Hematopoietic multipotent progenitor cell (in vitro differentiated cells): Measurements from ENCODE around the gene CXCL12. TPM values are rescaled to one million over a fixed set of nuclear protein-coding genes. Genes with fewer than 3 reads are reported as not detected.

Source experiments
- DNase-seq, 3 donors: peaks; one replicate each; pipeline ENCODE4 v3.0.0-alpha.2; 2011 to 2015; ENCODE audit warnings: low read depth in 2 of 3, low spot score in 2 of 3
- total RNA-seq: library from RNA; depleted of rRNA; stranded (reverse); fragments of >200 nt; gene quantifications from one replicate; pipeline ENCODE4 v1.2.3, GENCODE V29; 2012

The CXCL12 gene
- total RNA-seq, 1 donor = under 0.01 TPM

DNA sequence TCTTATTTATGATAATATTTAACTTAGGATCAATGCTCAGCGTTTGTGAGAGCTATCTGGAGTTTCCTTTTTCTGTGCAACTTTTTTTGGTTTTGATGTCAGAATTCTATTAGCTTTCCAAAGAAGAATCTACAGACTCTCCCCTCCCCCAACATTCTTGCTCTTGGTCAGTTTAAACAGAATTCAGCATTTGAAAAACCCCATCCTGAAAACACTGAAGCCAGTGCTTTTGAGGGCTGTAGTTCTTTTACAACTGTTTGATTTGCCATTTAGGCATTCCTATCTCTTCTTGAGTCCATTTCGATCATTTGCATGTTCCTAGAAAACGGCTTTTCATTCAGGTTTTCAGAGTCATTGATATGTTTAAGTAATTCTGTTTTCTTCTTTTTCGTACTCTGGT, 15.6 kb upstream of the CXCL12 start:
- no peak for DNase-seq

DNA sequence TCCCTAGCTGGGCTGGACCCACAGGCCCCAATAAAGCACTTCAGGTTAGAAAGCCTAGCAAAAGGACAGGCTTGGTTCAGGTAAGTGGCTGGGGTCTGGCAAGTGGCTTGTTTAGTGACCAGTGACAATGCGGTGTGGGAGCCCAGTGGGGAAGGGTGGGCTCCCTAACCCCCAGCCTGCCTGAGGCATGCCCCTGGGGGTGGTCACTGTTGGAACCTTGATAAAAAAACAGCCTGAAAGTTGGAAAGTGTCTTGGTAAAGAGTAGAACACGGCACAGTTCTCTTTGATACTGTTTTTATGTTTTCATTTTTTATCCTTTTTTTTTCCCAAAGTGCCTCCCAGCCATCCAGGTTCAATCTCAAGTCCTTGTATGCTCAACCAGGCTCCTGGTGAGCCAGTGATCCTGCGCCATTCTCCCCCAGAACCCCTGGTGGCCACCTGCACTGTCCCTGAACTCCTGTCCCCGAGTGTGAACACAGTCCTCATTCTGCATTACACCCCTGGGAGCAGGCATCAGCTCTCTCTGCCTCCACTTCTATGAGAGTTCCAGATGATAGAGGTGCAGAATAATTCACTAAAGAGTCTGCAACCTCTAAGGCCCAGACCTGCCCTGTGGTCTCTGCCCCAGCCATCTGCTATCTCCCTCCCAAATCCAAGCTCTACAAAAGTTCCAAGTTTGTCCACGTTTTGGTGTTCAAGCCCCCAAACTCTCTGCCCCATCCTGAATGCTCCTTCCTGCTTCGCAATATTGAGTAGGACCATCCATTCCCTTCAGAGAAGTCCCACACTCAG, 15.0 kb upstream of the CXCL12 start:
- no peak for DNase-seq

DNA sequence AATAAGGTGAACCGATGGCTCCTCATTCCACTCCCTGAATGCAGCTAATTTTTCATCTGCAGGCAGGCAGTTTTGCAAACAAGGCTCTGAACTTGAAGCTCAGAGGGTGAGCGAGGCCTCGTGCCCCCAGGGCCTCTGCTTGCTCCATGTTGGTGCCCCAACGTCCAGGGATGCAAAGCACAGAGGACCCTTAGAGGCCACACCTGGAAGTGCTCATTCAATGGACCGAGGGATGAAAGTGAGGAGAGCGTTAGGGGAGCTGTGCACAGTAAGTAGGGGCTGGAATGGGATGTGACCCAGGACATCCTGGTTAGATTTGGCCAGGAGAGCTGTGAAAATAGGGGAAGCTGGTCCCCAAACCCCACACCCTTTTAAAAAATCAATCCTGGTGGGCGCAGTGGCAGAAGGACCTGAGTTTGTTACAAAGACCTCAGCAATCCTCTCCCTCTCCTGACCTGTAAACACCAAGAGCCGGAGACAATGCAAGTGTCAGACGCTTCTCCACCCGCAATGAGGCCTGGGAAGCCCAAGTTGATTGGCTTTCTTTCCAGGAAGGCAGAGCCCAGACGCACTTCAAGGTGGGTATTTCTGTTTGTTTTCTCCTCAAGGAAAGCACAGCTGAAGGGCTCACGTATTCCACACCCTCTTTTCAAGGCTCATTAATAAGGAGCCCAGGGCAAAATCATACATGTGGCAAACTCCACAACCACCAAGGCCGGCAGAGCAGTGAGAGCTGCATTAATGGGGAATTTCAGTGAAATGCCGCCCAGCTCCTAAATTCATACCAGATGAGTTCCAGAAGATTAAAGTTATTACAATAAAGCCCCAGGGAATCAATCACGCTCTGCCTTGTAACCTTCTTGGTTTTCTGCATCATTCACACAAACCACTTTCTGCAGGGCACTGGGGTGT, 14.1 kb upstream of the CXCL12 start:
- DNase-seq = no peak

DNA sequence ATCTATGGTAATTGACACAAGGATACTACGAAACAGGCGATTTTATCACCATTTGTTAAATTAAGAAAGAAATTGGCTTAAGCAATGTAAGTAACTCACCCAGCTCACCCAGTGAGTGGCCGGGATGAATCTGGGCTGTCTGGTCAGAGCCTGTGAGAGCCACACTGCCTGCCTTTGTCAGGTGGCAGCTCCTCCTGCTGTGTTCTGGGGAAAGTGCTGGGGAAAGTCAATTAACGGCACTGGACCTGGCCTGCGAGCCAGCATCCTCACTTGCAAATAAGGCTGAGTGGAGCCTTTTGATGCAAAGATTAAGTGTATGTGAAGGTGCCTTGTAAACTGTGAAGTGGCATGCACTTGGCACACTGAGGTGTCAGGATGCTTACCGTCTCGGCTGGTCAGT, 13.4 kb upstream of the CXCL12 start:
- DNase-seq = no peak

DNA sequence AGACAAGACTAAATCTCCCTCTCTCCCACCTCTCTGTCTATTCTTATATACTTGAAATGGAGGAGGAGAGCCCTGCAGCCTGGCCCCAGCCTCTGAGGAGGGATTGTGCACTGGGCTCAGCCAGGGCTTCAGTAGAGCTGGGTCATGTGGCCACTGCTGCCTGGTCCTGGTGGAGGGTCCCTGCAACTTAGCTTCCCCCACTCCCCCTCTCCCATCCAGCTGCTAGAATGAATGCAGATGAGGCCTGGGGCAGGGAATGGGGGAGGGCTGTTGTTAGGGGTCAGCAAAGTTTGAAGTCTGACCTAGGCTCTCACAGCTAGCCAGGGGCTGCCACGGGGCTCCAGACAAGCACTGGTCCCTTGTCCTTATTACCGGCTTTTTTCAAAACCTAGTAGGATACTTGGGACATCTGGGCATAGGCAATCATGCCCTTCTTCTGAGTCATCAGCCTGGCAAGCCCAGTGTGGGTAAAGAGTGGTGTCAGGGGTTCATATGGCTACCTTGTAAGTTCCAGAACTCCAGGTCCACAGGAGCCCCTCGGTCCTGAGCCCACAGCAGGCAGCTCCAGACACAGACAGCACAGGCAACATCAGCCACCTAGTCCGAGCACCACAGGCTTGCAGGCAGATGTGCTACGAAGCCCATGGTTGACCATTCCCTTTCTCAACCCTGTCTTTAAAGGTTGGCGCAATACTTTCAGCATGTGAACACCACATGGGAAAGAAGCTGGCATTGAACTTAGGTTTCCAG, 12.8 kb upstream of the CXCL12 start:
- no peak for DNase-seq

DNA sequence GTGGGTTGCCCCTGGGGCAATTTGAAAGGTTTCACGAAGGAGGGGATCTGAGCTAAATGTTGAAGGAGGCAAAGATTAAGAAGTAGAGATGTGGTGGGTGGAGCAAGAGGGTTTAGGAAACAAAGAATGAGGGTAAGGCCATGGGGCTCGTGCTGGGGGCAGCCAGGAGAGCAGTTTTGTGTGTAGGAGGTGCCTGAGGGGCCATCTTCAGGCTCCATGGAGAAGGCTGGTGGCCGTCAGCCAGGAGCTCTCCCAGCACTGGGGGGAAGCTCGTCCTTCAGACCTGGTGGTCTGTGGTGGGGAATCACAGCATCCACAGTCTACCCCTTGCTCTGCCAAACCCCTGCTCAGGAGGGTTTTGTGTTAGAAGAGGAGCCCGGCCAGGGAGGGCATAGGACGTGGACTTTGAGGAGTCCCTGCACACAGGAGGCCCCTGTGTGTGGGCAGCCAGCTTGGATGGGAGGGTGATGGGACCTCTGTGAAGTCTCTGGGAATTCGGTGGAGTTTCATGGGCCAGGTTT, 11.8 kb upstream of the CXCL12 start:
- no peak for DNase-seq

DNA sequence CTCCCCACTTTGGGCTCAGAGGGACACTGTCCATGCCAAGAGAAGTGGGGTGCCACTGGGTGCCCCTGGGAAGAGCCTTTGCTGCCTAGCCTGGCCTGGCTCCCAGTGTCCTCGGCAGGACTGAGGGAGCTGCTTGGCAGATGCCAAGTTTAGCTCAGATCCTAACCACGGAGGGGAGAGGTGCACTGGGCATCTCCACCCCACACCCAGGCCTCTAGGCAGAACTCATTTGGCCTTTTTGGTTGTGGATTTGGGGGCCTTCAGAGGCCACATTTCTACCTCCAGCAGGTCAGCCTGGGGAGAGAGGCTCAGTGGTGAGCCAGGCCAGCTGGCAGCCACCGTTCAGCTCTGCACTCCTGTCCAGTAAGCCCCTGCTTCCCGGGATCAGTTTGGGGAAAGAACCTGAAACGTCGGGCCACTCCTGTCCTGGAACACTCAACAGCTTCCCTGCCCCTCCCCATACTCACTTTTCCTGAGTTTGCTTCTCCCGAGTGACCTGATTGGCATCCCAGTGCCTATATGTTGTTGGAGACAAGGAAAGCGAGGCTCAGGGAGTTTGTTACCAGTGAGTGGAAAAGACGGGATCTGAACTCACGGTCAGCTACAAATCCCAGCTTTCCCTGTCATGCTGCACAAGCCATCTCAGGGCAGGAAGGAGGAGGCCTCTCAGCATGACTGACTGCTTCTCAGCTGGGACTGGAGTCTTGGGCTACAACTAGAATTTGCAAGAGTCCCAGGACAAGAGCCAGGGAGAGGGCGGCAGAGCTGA, 11.2 kb upstream of the CXCL12 start:
- no peak for DNase-seq

DNA sequence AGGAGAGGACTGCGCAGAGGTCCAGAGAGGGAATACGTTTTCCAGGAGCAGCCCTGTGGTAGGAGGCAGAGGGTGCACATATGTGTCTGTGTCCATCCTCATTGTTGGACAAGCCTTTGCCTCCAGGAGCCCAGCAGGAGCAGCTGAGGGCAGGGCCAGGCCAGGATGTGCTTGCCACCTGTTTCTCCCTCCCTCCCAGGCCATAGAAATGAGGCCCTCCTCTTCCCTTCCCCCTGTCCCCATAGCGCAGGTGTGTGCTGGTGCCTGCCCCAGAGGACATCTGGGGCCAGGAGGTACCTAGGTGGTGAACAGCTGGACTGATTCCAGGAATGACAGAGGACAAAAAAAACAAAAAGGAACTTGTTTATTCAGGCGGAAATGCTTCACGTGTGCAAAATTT, 10.5 kb upstream of the CXCL12 start:
- DNase-seq = no peak

DNA sequence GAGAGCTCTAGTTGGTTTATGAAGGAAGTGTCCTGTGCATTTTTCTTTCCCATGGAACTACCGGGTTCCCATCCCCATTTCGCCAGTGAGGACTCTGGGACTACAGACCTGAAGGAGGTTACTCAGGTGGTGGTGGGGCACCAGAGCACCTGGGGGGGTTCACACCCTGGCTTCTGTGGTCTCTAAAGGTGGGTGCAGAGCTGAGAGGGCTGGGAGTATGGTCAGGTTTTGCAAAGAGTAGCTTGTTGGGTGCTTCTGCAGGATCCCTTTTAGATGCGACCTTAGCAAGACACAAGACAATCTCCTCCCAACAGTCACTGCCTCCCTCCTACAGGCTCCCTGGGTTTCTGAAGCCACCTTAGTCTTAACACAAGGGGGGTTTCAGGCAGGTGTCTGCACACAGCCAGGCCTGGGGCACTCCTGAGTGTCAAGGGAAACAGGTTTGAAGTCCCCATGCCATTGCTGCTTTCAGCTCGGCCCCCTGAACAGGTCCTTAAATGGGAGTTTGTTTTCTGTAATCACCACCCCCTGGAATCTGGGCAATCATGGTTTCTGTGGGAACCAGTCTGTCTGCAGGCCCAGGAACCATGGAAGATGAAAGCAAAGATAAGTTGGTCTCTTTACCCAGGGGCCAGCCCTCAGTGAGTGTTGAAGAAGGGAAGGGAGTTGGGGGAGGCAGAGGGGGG, 9.9 kb upstream of the CXCL12 start:
- no peak for DNase-seq

DNA sequence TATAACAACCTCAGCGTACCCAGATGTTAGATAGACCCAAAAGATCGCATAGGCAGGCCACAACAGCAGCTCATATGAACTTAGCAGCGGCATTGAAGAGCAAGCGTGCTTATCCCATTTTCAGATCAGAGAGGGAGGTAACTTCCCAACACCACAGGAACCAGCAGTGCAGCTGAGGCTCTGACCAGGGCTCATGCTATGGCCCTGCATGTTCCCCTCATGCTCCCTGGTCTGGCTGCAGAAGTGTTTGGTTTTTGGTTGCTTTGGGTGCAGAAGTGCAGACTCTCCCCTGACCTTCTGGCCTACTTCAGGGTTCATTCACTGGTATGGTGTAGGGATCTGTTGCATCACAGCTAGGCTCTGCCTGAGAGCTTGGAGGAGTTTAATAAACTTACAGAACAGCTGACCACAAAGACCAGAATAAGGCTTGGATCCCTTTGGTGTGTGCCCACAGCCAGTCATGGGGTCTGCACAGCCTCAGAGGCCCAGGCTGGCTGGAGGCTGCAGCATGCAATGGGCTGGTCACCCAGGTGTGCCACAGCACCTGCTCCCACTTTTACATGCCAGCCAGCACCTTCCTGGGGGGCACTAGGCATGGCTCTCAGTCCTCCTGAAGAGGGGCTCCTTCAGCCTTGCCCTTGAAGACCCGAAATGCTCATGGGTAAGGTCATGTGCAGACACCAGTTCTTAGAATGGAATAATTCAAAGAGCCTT, 9.1 kb upstream of the CXCL12 start:
- no peak for DNase-seq

DNA sequence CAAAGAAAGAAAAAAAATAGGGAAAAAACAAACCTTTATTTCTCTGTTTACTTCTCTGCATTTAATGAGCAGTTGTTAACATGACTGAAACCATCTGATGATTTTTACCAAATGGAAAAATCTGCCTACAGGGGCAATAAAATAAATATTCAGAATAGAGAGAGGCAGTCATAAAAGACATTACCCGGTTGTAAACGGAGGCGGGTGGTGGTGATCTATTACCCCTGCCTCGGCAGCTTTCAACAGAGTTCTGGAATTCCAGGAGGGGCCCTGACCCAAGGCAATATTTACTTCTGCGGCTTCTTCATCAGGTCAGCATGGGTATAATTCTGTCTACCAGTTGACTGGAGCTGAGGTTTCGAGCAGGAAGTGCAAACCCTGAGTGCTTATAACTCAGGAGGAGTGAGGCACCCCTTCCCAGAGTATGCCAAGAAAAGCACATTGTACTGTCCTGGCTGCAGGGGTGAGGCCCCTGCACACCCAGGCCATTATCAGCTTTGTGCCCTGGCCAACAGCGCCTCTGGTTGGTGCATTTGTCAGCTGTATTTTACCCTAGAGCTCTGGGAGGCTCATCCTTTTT, 8.2 kb upstream of the CXCL12 start:
- DNase-seq = no peak

DNA sequence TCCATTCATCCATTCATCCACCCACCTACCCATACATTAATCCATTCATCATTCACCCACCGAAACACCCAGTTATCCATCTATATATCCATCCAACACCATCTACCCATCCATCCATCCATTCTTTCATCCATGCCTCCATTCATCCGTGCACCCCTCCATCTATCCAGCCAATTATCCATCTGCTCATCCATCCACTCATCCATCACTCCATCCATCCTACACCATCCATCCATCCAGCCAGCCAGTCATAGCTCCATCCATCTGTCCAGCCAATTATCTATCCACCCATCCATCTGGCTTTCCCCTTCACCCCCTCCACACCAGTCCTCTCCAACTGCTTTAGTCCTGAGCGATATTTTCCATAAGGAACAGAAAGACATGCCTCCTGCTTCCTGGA, 7.5 kb upstream of the CXCL12 start:
- no peak for DNase-seq

DNA sequence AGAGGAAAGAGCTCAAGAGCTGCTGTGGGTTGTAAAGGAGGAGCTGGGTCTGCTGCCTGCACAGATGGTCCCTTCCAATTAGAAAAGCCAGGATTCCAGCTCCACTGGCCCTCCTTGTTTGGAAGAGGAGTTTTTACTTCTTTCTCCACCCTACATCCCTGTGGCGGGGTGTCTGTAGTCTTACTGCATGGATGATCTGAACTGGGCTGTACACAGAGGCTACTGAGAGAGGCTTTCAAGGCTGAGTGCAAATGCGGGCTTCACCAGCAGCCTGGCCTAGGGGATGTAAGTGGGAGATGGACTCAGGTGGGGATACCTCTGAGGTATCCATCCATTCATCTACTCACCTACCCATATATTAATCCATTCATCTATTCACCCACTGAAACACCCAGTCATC, 7.1 kb upstream of the CXCL12 start:
- DNase-seq = no peak

DNA sequence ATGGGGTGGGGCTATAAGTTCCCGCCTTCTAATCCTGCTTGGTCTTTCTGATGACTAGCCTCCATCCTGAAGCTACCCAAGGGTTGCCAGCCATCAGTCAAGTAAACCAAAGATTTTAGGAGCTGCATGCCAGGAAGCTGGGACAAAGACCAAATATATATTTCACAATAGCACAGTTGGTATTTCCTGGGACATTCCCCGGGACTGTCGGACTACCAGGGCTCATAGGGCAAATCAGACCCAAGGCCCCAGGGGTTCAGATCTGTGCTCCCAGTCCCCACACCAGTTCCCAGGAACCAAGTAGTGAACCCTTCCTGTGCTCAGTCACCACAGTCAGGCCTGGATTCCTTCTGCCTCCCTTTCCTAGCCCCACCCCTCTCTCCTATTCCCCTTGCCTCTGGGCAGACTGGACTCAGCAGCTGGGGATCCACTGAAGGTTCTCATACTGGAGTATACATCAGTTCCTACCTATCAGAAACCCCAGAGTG, 5.7 kb upstream of the CXCL12 start:
- DNase-seq = no peak

DNA sequence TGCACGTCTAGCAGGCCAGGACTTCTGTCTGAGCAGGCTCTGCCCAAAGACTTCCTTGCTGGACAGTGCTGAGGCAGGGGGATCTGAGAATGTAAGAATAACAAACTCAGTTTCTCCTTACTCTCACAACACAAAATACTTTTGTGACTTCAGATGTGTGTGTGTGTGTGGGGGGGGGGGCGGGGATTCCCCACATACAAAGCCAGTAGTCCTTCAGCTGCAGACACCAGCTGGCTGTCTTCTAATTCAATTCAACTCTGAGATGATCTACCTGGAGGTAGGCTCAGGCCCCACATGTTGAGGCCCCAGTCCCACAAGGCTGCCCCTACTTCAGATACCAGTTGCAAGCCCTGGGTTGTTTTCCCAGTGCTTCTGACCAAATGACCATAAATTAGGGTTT, 4.7 kb upstream of the CXCL12 start:
- DNase-seq = no peak

DNA sequence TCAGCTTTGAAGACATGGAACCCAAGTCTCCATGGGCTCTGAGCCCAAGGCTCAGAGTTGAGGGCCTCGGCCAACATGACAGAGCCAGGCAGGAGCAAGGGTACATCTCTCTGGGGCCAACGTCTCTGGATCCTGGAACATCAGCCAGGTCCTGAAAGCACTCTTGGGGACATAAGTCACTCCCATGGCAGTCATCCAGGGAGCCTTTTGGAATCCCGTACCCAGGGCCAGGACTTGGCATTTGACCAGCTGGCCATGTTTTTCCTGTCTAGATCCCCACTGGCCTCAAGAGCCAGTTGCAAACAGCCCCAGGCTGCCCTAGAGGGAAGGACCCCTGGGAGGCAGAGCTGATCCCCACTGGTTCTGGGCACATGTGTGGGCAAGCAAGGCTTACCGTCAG, 4.3 kb upstream of the CXCL12 start:
- DNase-seq = no peak

DNA sequence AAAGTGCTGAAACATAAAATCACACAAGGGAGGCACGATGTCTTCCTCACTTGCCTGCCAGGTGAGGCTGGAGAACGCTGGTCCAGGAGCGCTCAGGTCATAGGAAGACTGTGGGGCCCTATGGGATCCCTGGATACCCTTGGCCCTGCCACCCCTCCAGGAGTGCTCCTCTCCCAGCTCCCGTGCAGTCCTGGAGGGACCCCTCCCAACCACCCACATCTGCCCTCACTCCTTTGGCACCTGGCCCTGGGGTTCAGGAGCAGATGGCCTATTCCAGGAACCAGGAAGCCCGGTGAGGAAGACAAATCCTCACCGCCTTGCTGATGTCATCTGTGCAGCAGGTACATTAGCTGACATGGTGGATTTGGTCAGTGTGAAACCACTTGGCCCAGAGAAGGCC, 3.7 kb upstream of the CXCL12 start:
- no peak for DNase-seq

DNA sequence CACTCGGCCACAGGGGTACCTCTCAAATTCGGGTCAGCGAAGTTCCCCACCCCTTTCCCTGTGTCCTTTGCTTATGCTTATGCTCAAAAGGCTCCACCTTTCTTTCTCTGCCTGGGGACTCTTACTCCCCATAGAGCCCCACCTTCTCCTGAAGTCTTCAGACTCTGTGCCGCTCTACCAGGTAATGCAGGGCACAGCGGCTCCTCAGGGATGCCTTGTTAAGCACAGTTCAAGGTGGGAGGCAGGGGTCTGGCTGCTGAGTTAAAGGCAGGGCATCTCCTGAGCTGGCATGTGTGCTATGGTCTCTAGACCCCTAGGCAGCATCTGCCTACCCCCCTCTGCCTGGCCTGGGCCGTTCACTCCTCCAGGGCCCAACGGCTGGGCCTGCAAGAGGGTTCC, 3.0 kb upstream of the CXCL12 start:
- no peak for DNase-seq
